GM23338 (cell line): Measurements from ENCODE around the gene EFS. TPM values are rescaled to one million over a fixed set of nuclear protein-coding genes. Genes with fewer than 3 reads are reported as not detected.
A peak's percentile ranks its signal among the peaks of the same experiment; 100 is the strongest.

ENCODE experiments used
- ATAC-seq: fragments of 200-7000 bp; cut with Tn5 transposase; 3 replicates; pipeline ENCODE4 v1.9.1; 2020
- DNase-seq: peaks from one replicate; pipeline ENCODE4 v3.0.0-alpha.2; 2015; ENCODE audit warnings: low spot score
- H2AFZ ChIP-seq: fragments of 200-600 bp; sonication (generic); 2 replicates; pipeline ENCODE4 v1.8.0; 2016; ENCODE audit warnings: antibody characterized with exemption, mild to moderate bottlenecking, moderate library complexity
- H3F3A ChIP-seq: fragments of 200-600 bp; sonication (generic); replicated peaks from 2 replicates; pipeline ENCODE4 v1.8.0; 2017; ENCODE audit warnings: antibody characterized with exemption, mixed run types, low read depth
- H3K27ac ChIP-seq: fragments of 200-600 bp; sonication (generic); 2 replicates; pipeline ENCODE4 v1.6.1; 2016; ENCODE audit warnings: low read depth
- H3K27me3 ChIP-seq: fragments of 200-600 bp; sonication (generic); 2 replicates; pipeline ENCODE4 v1.8.0; 2016; ENCODE audit warnings: mild to moderate bottlenecking, mixed run types, moderate library complexity; ENCODE audit not compliant: insufficient read depth
- H3K36me3 ChIP-seq: fragments of 200-600 bp; sonication (generic); 2 replicates; pipeline ENCODE4 v1.8.0; 2016; ENCODE audit warnings: mild to moderate bottlenecking; ENCODE audit not compliant: insufficient read depth
- H3K4me1 ChIP-seq: fragments of 200-600 bp; sonication (generic); 2 replicates; pipeline ENCODE4 v1.8.0; 2016; ENCODE audit warnings: mild to moderate bottlenecking, moderate library complexity; ENCODE audit not compliant: insufficient read depth
- H3K4me2 ChIP-seq: fragments of 200-600 bp; sonication (generic); 2 replicates; pipeline ENCODE4 v1.7.1; 2017; ENCODE audit warnings: mixed run types
- H3K4me3 ChIP-seq: fragments of 200-600 bp; sonication (generic); 2 replicates; pipeline ENCODE4 v1.6.1; 2016; ENCODE audit warnings: mixed run types
- H3K79me2 ChIP-seq: fragments of 200-600 bp; sonication (generic); replicated peaks from 2 replicates; pipeline ENCODE4 v1.8.0; 2017; ENCODE audit warnings: mild to moderate bottlenecking; ENCODE audit not compliant: insufficient read depth
- H3K9me2 ChIP-seq: fragments of 200-600 bp; sonication (generic); 2 replicates; pipeline ENCODE4 v1.8.0; 2017; ENCODE audit not compliant: insufficient read depth
- H4K20me1 ChIP-seq: fragments of 200-600 bp; sonication (generic); replicated peaks from 2 replicates; pipeline ENCODE4 v1.8.0; 2017; ENCODE audit warnings: mild to moderate bottlenecking; ENCODE audit not compliant: insufficient read depth
- H3K27ac Mint-ChIP-seq: 2 replicates; pipeline ENCODE4 v1.8.0; 2020; ENCODE audit warnings: inconsistent platforms, mild to moderate bottlenecking, moderate library complexity, mixed read lengths
- H3K27me3 Mint-ChIP-seq: 3 replicates; pipeline ENCODE4 v1.8.0; 2022; ENCODE audit warnings: low read depth, mild to moderate bottlenecking, moderate library complexity, mixed read lengths, inconsistent platforms; ENCODE audit not compliant: insufficient read depth, poor library complexity
- H3K36me3 Mint-ChIP-seq: 3 replicates; pipeline ENCODE4 v1.8.0; 2021; ENCODE audit warnings: low read depth, mild to moderate bottlenecking, inconsistent platforms, moderate library complexity, mixed read lengths
- H3K4me1 Mint-ChIP-seq: 3 replicates; pipeline ENCODE4 v1.8.0; 2020; ENCODE audit warnings: mild to moderate bottlenecking, inconsistent platforms, mixed read lengths
- H3K4me3 Mint-ChIP-seq: 3 replicates; pipeline ENCODE4 v1.8.0; 2021; ENCODE audit warnings: moderate library complexity, mild to moderate bottlenecking, inconsistent platforms, mixed read lengths
- H3K9me3 Mint-ChIP-seq: 3 replicates; pipeline ENCODE4 v1.8.0; 2020; ENCODE audit warnings: moderate library complexity, mild to moderate bottlenecking, inconsistent platforms, mixed read lengths
- CREB1 ChIP-seq: fragments of 250-450 bp; sonication (Bioruptor Pico); IDR thresholded peaks from 2 replicates; pipeline ENCODE4 v1.5.0; 2020; ENCODE audit warnings: low read depth, mild to moderate bottlenecking, moderate library complexity
- CTCF ChIP-seq, 2 experiments: fragments of 200-600 bp in 1 of 2; sonication (generic) in 1 of 2; conservative IDR thresholded peaks; 2 replicates each; pipeline versions ENCODE4 v1.5.1 to v1.6.1; 2016 to 2017; ENCODE audit warnings: antibody characterized with exemption in 2 of 2, low read depth in 2 of 2, mild to moderate bottlenecking in 2 of 2, moderate library complexity in 1 of 2
- ETS1 ChIP-seq: IDR thresholded peaks from 2 replicates; pipeline ENCODE4 v1.6.1; 2016; ENCODE audit warnings: antibody characterized with exemption
- EZH2 ChIP-seq: fragments of 200-600 bp; sonication (generic); IDR thresholded peaks from one replicate; pipeline ENCODE4 v1.8.0; 2017; ENCODE audit warnings: antibody characterized with exemption, mild to moderate bottlenecking, low read depth; ENCODE audit not compliant: unreplicated experiment
- EZH2phosphoT487 ChIP-seq: fragments of 200-600 bp; sonication (generic); IDR thresholded peaks from one replicate; pipeline ENCODE4 v1.8.1; 2018; ENCODE audit warnings: antibody characterized with exemption; ENCODE audit not compliant: unreplicated experiment
- JUNB ChIP-seq: IDR thresholded peaks from one replicate; pipeline ENCODE4 v1.6.1; 2016; ENCODE audit warnings: antibody characterized with exemption; ENCODE audit not compliant: unreplicated experiment
- NANOG ChIP-seq: IDR thresholded peaks from 2 replicates; pipeline ENCODE4 v1.6.1; 2016; ENCODE audit warnings: antibody characterized with exemption, borderline replicate concordance
- POLR2AphosphoS5 ChIP-seq: IDR thresholded peaks from 2 replicates; pipeline ENCODE4 v1.6.1; 2016; ENCODE audit warnings: antibody characterized with exemption, low read depth
- STAT1 ChIP-seq: IDR thresholded peaks from one replicate; pipeline ENCODE4 v1.6.1; 2016; ENCODE audit warnings: antibody characterized with exemption; ENCODE audit not compliant: unreplicated experiment
- ZNF114 ChIP-seq: fragments of 250-450 bp; sonication (Bioruptor Pico); IDR thresholded peaks from 2 replicates; pipeline ENCODE4 v1.5.0; 2020; ENCODE audit warnings: mild to moderate bottlenecking, moderate library complexity
- ZNF331 ChIP-seq: fragments of 250-450 bp; sonication (Bioruptor Pico); IDR thresholded peaks from 2 replicates; pipeline ENCODE4 v1.5.0; 2020; ENCODE audit warnings: low read depth, mild to moderate bottlenecking, moderate library complexity
- polyA plus RNA-seq: library from polyadenylated mRNA; unstranded; fragments of >200 nt; fragmentation: Nextera tagmentation; extraction: Ambion mirVana; gene quantifications from 2 replicates; pipeline ENCODE4 v1.2.1, GENCODE V29; 2016
- total RNA-seq: library from RNA; depleted of rRNA; stranded (reverse); fragments of >200 nt; shearing (Covaris generic); gene quantifications from 2 replicates; pipeline ENCODE4 v1.2.3, GENCODE V29; 2014
- TF ChIP-seq, protein P1 (sequence below): IDR thresholded peaks from one replicate; pipeline ENCODE4 v1.6.1; 2018; ENCODE audit warnings: antibody characterized with exemption; ENCODE audit not compliant: unreplicated experiment
- TF ChIP-seq, protein P2 (sequence below): fragments of 250-450 bp; sonication (Bioruptor Pico); IDR thresholded peaks from 2 replicates; pipeline ENCODE4 v1.5.0; 2020; ENCODE audit warnings: mild to moderate bottlenecking, moderate library complexity

EFS gene
- total and polyA plus RNA-seq, 2 experiments from 2014 or later: 5.1 to 18.9 TPM

- Histone ChIP-seq H2AFZ (peak overlapping the region; percentile 95; the same call in 1 of the 2 replicates), H3F3A (no peaks in the 10 kb centered on the region), H4K20me1 (no peaks in the 10 kb centered on the region; the same call in 1 of the 2 replicates), H3K27me3 (peaks cover 31% of the 10 kb centered on the region; the same call in 1 of the 2 replicates), H3K4me3 (no peak overlapping the region), H3K27ac (no peak overlapping the region), H3K9me2 (no peaks in the 10 kb centered on the region), H3K4me2 (peak overlapping the region; percentile 78), H3K36me3 (no peaks in the 10 kb centered on the region), H3K79me2 (no peaks in the 10 kb centered on the region), H3K4me1 (peaks cover 9% of the 10 kb centered on the region; the same call in 1 of the 2 replicates)
- no peak for TF ChIP-seq EZH2
- no peak for TF ChIP-seq JUNB
- TF ChIP-seq ZNF331 (CRISPR knock-in tag): no peak
- no peak for TF ChIP-seq NANOG
- TF ChIP-seq POLR2AphosphoS5: no peak
- no peak for TF ChIP-seq ZNF114
- TF ChIP-seq, protein P1, sequence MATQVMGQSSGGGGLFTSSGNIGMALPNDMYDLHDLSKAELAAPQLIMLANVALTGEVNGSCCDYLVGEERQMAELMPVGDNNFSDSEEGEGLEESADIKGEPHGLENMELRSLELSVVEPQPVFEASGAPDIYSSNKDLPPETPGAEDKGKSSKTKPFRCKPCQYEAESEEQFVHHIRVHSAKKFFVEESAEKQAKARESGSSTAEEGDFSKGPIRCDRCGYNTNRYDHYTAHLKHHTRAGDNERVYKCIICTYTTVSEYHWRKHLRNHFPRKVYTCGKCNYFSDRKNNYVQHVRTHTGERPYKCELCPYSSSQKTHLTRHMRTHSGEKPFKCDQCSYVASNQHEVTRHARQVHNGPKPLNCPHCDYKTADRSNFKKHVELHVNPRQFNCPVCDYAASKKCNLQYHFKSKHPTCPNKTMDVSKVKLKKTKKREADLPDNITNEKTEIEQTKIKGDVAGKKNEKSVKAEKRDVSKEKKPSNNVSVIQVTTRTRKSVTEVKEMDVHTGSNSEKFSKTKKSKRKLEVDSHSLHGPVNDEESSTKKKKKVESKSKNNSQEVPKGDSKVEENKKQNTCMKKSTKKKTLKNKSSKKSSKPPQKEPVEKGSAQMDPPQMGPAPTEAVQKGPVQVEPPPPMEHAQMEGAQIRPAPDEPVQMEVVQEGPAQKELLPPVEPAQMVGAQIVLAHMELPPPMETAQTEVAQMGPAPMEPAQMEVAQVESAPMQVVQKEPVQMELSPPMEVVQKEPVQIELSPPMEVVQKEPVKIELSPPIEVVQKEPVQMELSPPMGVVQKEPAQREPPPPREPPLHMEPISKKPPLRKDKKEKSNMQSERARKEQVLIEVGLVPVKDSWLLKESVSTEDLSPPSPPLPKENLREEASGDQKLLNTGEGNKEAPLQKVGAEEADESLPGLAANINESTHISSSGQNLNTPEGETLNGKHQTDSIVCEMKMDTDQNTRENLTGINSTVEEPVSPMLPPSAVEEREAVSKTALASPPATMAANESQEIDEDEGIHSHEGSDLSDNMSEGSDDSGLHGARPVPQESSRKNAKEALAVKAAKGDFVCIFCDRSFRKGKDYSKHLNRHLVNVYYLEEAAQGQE: no peak
- TF ChIP-seq CREB1: no peak
- no peak for TF ChIP-seq CTCF (conservative IDR thresholded peaks at IDR 0.05; ENCODE audit: low read depth in 2 of 2)
- TF ChIP-seq EZH2phosphoT487: no peak
- no peak for TF ChIP-seq STAT1
- no peak for TF ChIP-seq ETS1
- TF ChIP-seq, protein P2, sequence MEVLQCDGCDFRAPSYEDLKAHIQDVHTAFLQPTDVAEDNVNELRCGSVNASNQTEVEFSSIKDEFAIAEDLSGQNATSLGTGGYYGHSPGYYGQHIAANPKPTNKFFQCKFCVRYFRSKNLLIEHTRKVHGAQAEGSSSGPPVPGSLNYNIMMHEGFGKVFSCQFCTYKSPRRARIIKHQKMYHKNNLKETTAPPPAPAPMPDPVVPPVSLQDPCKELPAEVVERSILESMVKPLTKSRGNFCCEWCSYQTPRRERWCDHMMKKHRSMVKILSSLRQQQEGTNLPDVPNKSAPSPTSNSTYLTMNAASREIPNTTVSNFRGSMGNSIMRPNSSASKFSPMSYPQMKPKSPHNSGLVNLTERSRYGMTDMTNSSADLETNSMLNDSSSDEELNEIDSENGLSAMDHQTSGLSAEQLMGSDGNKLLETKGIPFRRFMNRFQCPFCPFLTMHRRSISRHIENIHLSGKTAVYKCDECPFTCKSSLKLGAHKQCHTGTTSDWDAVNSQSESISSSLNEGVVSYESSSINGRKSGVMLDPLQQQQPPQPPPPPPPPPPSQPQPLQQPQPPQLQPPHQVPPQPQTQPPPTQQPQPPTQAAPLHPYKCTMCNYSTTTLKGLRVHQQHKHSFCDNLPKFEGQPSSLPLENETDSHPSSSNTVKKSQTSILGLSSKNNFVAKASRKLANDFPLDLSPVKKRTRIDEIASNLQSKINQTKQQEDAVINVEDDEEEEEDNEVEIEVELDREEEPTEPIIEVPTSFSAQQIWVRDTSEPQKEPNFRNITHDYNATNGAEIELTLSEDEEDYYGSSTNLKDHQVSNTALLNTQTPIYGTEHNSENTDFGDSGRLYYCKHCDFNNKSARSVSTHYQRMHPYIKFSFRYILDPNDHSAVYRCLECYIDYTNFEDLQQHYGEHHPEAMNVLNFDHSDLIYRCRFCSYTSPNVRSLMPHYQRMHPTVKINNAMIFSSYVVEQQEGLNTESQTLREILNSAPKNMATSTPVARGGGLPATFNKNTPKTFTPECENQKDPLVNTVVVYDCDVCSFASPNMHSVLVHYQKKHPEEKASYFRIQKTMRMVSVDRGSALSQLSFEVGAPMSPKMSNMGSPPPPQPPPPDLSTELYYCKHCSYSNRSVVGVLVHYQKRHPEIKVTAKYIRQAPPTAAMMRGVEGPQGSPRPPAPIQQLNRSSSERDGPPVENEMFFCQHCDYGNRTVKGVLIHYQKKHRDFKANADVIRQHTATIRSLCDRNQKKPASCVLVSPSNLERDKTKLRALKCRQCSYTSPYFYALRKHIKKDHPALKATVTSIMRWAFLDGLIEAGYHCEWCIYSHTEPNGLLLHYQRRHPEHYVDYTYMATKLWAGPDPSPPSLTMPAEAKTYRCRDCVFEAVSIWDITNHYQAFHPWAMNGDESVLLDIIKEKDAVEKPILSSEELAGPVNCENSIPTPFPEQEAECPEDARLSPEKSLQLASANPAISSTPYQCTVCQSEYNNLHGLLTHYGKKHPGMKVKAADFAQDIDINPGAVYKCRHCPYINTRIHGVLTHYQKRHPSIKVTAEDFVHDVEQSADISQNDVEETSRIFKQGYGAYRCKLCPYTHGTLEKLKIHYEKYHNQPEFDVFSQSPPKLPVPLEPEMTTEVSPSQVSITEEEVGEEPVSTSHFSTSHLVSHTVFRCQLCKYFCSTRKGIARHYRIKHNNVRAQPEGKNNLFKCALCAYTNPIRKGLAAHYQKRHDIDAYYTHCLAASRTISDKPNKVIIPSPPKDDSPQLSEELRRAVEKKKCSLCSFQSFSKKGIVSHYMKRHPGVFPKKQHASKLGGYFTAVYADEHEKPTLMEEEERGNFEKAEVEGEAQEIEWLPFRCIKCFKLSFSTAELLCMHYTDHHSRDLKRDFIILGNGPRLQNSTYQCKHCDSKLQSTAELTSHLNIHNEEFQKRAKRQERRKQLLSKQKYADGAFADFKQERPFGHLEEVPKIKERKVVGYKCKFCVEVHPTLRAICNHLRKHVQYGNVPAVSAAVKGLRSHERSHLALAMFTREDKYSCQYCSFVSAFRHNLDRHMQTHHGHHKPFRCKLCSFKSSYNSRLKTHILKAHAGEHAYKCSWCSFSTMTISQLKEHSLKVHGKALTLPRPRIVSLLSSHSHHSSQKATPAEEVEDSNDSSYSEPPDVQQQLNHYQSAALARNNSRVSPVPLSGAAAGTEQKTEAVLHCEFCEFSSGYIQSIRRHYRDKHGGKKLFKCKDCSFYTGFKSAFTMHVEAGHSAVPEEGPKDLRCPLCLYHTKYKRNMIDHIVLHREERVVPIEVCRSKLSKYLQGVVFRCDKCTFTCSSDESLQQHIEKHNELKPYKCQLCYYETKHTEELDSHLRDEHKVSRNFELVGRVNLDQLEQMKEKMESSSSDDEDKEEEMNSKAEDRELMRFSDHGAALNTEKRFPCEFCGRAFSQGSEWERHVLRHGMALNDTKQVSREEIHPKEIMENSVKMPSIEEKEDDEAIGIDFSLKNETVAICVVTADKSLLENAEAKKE (CRISPR knock-in tag): no peak
- Mint-ChIP-seq H3K4me1 (peaks cover 17% of the 10 kb centered on the region; the same call in 2 of the 3 replicates), H3K27ac (no peak overlapping the region), H3K9me3 (no peaks in the 10 kb centered on the region), H3K4me3 (no peak overlapping the region), H3K36me3 (no peaks in the 10 kb centered on the region), H3K27me3 (peaks cover 29% of the 10 kb centered on the region)
- ATAC-seq (no peak), DNase-seq (no peak)
These were observed 10.7 kb upstream of the EFS start for GRCh38 chr14:23375527-23376251.
